A549 (cell line): Measurements from ENCODE around the gene P2RX5. TPM values are rescaled to one million over a fixed set of nuclear protein-coding genes. Genes with fewer than 3 reads are reported as not detected.

Source experiments
- ATAC-seq, 2 experiments: fragments of 200-7000 bp in 1 of 2; fragments of >200 bp in 1 of 2; cut with Nextera tagmentation in 1 of 2; cut with Tn5 transposase in 1 of 2; 3 replicates each; pipeline versions ENCODE4 v1.8.0 to v1.9.1; 2018 to 2020; ENCODE audit warnings: mild to moderate bottlenecking in 1 of 2, moderate library complexity in 1 of 2
- CTCF ChIA-PET: fragments of 300-600 bp; sonication (Branson Sonifier 250); formaldehyde crosslinking; extraction: SDS; loops from one replicate; lab custom pipeline; 2021; ENCODE audit warnings: antibody characterized with exemption, inconsistent platforms; lab: Yijun Ruan, JAX
- POLR2A ChIA-PET: fragments of 350-600 bp; formaldehyde crosslinking; extraction: SDS; loops from one replicate; lab custom pipeline; 2021; ENCODE audit warnings: antibody characterized with exemption, inconsistent platforms; lab: Yijun Ruan, JAX
- DNase-seq, 2 experiments: peaks; one replicate each; pipeline versions ENCODE4 v3.0.0 to v3.0.0-alpha.2; 2011 to 2016; ENCODE audit warnings: low read depth in 1 of 2, low spot score in 1 of 2
- FAIRE-seq: peaks from 2 replicates; lab custom pipeline; 2011; peaks lifted over from hg19 to GRCh38; lab: Jason Lieb, UNC
- H3K27ac ChIP-seq, 2 experiments: fragments of >200 bp; sonication (Bioruptor Twin); formaldehyde crosslinking; 3 replicates each; pipeline ENCODE4 v1.5.1; 2016 to 2017
- H3K4me1 ChIP-seq: fragments of >200 bp; sonication (Bioruptor Twin); formaldehyde crosslinking; 3 replicates; pipeline ENCODE4 v1.6.1; 2016
- H3K4me2 ChIP-seq: fragments of >200 bp; sonication (Bioruptor Twin); formaldehyde crosslinking; 3 replicates; pipeline ENCODE4 v1.6.1; 2016
- H3K4me3 ChIP-seq: fragments of >200 bp; sonication (Bioruptor Twin); formaldehyde crosslinking; 3 replicates; pipeline ENCODE4 v1.5.1; 2016
- H3K9me3 ChIP-seq: fragments of >200 bp; sonication (Bioruptor Twin); formaldehyde crosslinking; 3 replicates; pipeline ENCODE4 v1.6.1; 2016
- CHD4 ChIP-seq: fragments of 200-600 bp; sonication (generic); IDR thresholded peaks from 2 replicates; pipeline ENCODE4 v1.6.1; 2016; ENCODE audit warnings: antibody characterized with exemption, mild to moderate bottlenecking, borderline replicate concordance
- FOXS1 ChIP-seq: fragments of 250-450 bp; sonication (Bioruptor Pico); IDR thresholded peaks from 2 replicates; pipeline ENCODE4 v1.5.0; 2020; ENCODE audit warnings: mild to moderate bottlenecking, moderate library complexity
- RAD21 ChIP-seq, 2 experiments: fragments of >200 bp in 1 of 2; sonication (Bioruptor Twin) in 1 of 2; formaldehyde crosslinking in 1 of 2; IDR thresholded peaks in 1 of 2; conservative IDR thresholded peaks in 1 of 2; 2 replicates in 1 of 2; 3 replicates in 1 of 2; pipeline ENCODE4 v1.6.1; 2012 to 2018; ENCODE audit warnings: inconsistent platforms in 1 of 2
- RNF2 ChIP-seq: fragments of 200-600 bp; sonication (generic); IDR thresholded peaks from 2 replicates; pipeline ENCODE4 v1.6.1; 2016; ENCODE audit warnings: low read depth, mild to moderate bottlenecking, antibody characterized with exemption, moderate library complexity, borderline replicate concordance
- SMC3 ChIP-seq: fragments of >200 bp; sonication (Bioruptor Twin); formaldehyde crosslinking; IDR thresholded peaks from 3 replicates; pipeline ENCODE4 v1.6.1; 2018; ENCODE audit warnings: inconsistent platforms
- TP53 ChIP-seq: fragments of 250-450 bp; sonication (Bioruptor Pico); IDR thresholded peaks from 2 replicates; pipeline ENCODE4 v1.5.0; 2021; ENCODE audit warnings: mild to moderate bottlenecking, moderate library complexity
- ZSCAN20 ChIP-seq: fragments of 250-450 bp; sonication (Bioruptor Pico); IDR thresholded peaks from 2 replicates; pipeline ENCODE4 v1.8.0; 2022; ENCODE audit warnings: mild to moderate bottlenecking, moderate library complexity
- WGBS: methylation state at CpG from one replicate; pipeline ENCODE4 v1.1.6; 2017; ENCODE audit errors: missing lambda C conversion rate; 5-methylcytosine and 5-hydroxymethylcytosine counted together
- polyA plus RNA-seq, 4 experiments: library from polyadenylated mRNA; depleted of rRNA in 3 of 4; stranded (reverse); fragments of >200 nt; fragmentation: RNase III in 1 of 4; extraction: RNeasy Plus Mini Kit Qiagen cat#74134 plus additional on column Dnase treatment in 1 of 4; gene quantifications; 2 replicates in 3 of 4; 3 replicates in 1 of 4; pipeline ENCODE4 v1.2.3, GENCODE V29; 2011 to 2017
- TF ChIP-seq, protein P1 (sequence below): IDR thresholded peaks from 2 replicates; pipeline ENCODE4 v1.6.1; 2012; ENCODE audit warnings: low read depth, borderline replicate concordance
- TF ChIP-seq, protein P2 (sequence below): fragments of 200-600 bp; sonication (generic); IDR thresholded peaks from 2 replicates; pipeline ENCODE4 v1.6.1; 2016; ENCODE audit warnings: antibody characterized with exemption, mild to moderate bottlenecking, moderate library complexity
- TF ChIP-seq, protein P3 (sequence below): fragments of 250-450 bp; sonication (Bioruptor Pico); IDR thresholded peaks from 2 replicates; pipeline ENCODE4 v1.5.0; 2021; ENCODE audit warnings: mild to moderate bottlenecking, moderate library complexity, borderline replicate concordance
- TF ChIP-seq, protein P4 (sequence below): fragments of 450-650 bp; IDR thresholded peaks from 2 replicates; pipeline ENCODE4 v1.6.1; 2014; ENCODE audit warnings: antibody characterized with exemption
- TF ChIP-seq, protein P5 (sequence below): fragments of >200 bp; sonication (Bioruptor Twin); formaldehyde crosslinking; IDR thresholded peaks from 3 replicates; pipeline ENCODE4 v1.5.1; 2016

The P2RX5 gene
- polyA plus RNA-seq, 2 of the 4 experiments (the other 2 are of a cell fraction), result 7.8 to 10.6 TPM

DNA sequence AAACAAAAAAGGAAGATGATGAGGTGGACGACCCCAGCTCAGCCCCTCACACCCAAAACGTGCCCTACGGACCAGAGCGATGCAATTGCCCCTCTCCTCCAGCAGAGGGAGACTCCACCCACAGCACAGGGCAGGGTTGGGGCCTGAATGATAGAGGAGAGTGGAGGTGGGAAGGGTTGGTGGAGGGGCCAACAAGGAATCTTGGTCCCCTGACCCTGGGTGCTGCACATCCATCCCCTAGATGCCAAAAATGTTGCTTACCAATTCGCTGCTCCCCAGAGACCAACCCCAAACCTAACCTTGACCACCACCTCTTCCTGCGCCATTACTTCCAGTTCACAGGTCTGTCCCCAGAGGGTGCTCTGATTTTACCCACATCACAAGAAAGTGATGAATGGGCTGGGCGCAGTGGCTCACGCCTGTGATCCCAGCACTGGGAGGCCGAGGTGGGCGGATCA is 12.9 kb downstream of the P2RX5 start:
- peak; percentile 49 to 88; a peak in 5 of 6 replicates for ATAC-seq

DNA sequence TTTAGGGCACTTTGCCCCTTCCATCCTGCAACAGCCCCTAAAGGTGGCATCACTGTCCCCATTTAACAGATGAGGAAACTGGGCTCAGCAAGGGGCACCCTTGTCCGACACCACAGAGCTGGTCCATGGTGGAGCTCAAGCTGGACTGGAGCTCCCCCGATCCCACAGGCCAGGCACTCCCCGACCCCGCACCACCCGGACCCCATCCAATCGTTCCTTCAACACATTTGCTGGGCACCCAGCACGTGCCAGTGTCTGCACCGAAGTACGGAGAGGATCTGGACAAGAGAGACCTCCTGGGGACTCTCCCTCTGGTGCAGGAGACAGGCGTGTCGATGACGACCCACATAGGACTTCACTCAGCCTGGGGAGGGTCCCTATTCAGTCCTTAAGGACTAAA is 13.9 kb downstream of the P2RX5 start:
- POLR2A ChIA-PET, result no interaction called here
- ATAC-seq (no peak), FAIRE-seq (no peak), DNase-seq (no peak)
- H3K9me3 ChIP-seq, result no peaks in the 10 kb centered on the region
- CTCF ChIA-PET, result interaction anchor here (0.8 to 1.9 kb wide), 18 partner anchors 8 to 232 kb away, joined by 3 to 19 read pairs (median 5); partner anchors contain the start of genes HASPIN, ITGAE and NCBP3
- no peak overlapping the region for H3K27ac ChIP-seq
- TF ChIP-seq, protein P1, sequence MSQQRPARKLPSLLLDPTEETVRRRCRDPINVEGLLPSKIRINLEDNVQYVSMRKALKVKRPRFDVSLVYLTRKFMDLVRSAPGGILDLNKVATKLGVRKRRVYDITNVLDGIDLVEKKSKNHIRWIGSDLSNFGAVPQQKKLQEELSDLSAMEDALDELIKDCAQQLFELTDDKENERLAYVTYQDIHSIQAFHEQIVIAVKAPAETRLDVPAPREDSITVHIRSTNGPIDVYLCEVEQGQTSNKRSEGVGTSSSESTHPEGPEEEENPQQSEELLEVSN, result no peak
- TF ChIP-seq RNF2, result no peak
- TF ChIP-seq, protein P2, sequence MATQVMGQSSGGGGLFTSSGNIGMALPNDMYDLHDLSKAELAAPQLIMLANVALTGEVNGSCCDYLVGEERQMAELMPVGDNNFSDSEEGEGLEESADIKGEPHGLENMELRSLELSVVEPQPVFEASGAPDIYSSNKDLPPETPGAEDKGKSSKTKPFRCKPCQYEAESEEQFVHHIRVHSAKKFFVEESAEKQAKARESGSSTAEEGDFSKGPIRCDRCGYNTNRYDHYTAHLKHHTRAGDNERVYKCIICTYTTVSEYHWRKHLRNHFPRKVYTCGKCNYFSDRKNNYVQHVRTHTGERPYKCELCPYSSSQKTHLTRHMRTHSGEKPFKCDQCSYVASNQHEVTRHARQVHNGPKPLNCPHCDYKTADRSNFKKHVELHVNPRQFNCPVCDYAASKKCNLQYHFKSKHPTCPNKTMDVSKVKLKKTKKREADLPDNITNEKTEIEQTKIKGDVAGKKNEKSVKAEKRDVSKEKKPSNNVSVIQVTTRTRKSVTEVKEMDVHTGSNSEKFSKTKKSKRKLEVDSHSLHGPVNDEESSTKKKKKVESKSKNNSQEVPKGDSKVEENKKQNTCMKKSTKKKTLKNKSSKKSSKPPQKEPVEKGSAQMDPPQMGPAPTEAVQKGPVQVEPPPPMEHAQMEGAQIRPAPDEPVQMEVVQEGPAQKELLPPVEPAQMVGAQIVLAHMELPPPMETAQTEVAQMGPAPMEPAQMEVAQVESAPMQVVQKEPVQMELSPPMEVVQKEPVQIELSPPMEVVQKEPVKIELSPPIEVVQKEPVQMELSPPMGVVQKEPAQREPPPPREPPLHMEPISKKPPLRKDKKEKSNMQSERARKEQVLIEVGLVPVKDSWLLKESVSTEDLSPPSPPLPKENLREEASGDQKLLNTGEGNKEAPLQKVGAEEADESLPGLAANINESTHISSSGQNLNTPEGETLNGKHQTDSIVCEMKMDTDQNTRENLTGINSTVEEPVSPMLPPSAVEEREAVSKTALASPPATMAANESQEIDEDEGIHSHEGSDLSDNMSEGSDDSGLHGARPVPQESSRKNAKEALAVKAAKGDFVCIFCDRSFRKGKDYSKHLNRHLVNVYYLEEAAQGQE, result no peak
- TF ChIP-seq, protein P3, sequence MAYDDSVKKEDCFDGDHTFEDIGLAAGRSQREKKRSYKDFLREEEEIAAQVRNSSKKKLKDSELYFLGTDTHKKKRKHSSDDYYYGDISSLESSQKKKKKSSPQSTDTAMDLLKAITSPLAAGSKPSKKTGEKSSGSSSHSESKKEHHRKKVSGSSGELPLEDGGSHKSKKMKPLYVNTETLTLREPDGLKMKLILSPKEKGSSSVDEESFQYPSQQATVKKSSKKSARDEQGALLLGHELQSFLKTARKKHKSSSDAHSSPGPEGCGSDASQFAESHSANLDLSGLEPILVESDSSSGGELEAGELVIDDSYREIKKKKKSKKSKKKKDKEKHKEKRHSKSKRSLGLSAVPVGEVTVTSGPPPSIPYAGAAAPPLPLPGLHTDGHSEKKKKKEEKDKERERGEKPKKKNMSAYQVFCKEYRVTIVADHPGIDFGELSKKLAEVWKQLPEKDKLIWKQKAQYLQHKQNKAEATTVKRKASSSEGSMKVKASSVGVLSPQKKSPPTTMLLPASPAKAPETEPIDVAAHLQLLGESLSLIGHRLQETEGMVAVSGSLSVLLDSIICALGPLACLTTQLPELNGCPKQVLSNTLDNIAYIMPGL (CRISPR knock-in tag), result no peak
- no peak for TF ChIP-seq FOXS1 (CRISPR knock-in tag)
- H3K4me3 ChIP-seq, result no peak overlapping the region
- no peak overlapping the region for H3K4me2 ChIP-seq
- WGBS, result 85% methylated on average over 12 of the region's 12 CpGs
- H3K4me1 ChIP-seq, result no peaks in the 10 kb centered on the region

More for the DNA sequence above, 12.9 kb downstream of the P2RX5 start:
- DNase-seq (peak; percentile 63 to 93), FAIRE-seq (peak; percentile 88)
- Histone ChIP-seq H3K4me3 (no peak overlapping the region), H3K27ac (no peak overlapping the region), H3K9me3 (no peaks in the 10 kb centered on the region), H3K4me2 (no peak overlapping the region), H3K4me1 (no peaks in the 10 kb centered on the region)
- TF ChIP-seq FOXS1 (CRISPR knock-in tag) (no peak), SMC3 (peak; percentile 51; the same call in 2 of the 3 replicates), ZSCAN20 (CRISPR knock-in tag) (no peak), TP53 (CRISPR knock-in tag) (0 out of 2 replicates have a peak, but pooled peaks have one; percentile 34), CHD4 (peak; percentile 63; the same call in 1 of the 2 replicates), RAD21 (conservative IDR thresholded peaks at IDR 0.05 in 1 of 2, IDR thresholded peaks at IDR 0.05 in 1 of 2) (peak; percentile 61 to 73)
- TF ChIP-seq, protein P4, sequence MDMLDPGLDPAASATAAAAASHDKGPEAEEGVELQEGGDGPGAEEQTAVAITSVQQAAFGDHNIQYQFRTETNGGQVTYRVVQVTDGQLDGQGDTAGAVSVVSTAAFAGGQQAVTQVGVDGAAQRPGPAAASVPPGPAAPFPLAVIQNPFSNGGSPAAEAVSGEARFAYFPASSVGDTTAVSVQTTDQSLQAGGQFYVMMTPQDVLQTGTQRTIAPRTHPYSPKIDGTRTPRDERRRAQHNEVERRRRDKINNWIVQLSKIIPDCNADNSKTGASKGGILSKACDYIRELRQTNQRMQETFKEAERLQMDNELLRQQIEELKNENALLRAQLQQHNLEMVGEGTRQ, result no peak
- TF ChIP-seq, protein P5, sequence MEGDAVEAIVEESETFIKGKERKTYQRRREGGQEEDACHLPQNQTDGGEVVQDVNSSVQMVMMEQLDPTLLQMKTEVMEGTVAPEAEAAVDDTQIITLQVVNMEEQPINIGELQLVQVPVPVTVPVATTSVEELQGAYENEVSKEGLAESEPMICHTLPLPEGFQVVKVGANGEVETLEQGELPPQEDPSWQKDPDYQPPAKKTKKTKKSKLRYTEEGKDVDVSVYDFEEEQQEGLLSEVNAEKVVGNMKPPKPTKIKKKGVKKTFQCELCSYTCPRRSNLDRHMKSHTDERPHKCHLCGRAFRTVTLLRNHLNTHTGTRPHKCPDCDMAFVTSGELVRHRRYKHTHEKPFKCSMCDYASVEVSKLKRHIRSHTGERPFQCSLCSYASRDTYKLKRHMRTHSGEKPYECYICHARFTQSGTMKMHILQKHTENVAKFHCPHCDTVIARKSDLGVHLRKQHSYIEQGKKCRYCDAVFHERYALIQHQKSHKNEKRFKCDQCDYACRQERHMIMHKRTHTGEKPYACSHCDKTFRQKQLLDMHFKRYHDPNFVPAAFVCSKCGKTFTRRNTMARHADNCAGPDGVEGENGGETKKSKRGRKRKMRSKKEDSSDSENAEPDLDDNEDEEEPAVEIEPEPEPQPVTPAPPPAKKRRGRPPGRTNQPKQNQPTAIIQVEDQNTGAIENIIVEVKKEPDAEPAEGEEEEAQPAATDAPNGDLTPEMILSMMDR, result peak; percentile 85
- ChIA-PET CTCF (interaction anchor here (0.6 to 1.9 kb wide), 31 partner anchors 9 to 753 kb away, joined by 3 to 19 read pairs (median 4); partner anchors contain the start of genes HASPIN, ITGAE and NCBP3), POLR2A (no interaction called here)
- WGBS, result 39% methylated on average over 10 of the region's 10 CpGs
